HepG2 (cell line): Measurements from ENCODE around the gene PRKCI. TPM values are rescaled to one million over a fixed set of nuclear protein-coding genes. Genes with fewer than 3 reads are reported as not detected.

ENCODE experiments used
- ARID2 ChIP-seq: sonication (generic); formaldehyde crosslinking; IDR thresholded peaks from 2 replicates; pipeline ENCODE4 v1.8.1; 2022; ENCODE audit warnings: mild to moderate bottlenecking, missing genetic modification reagents, borderline replicate concordance
- ATF5 ChIP-seq: sonication (generic); formaldehyde crosslinking; IDR thresholded peaks from 2 replicates; pipeline ENCODE4 v1.4.0; 2020; ENCODE audit warnings: mild to moderate bottlenecking, low read depth, missing genetic modification reagents
- BRCA1 ChIP-seq: sonication (generic); formaldehyde crosslinking; IDR thresholded peaks from 2 replicates; pipeline ENCODE4 v1.4.0; 2020; ENCODE audit warnings: missing genetic modification reagents
- CBFB ChIP-seq: sonication (generic); formaldehyde crosslinking; IDR thresholded peaks from 2 replicates; pipeline ENCODE4 v1.4.0; 2020; ENCODE audit warnings: missing genetic modification reagents
- CREM ChIP-seq, 2 experiments: sonication (generic) in 1 of 2; formaldehyde crosslinking in 1 of 2; IDR thresholded peaks; 2 replicates each; pipeline versions ENCODE4 v1.4.0 to v1.6.1; 2016 to 2020; ENCODE audit warnings: antibody characterized with exemption in 1 of 2, mild to moderate bottlenecking in 1 of 2, missing genetic modification reagents in 1 of 2
- HNF1A ChIP-seq, 2 experiments: sonication (generic) in 1 of 2; formaldehyde crosslinking in 1 of 2; IDR thresholded peaks; 2 replicates each; pipeline versions ENCODE4 v1.4.0 to v1.6.1; 2016 to 2020; ENCODE audit warnings: borderline replicate concordance in 1 of 2, low read depth in 1 of 2, mild to moderate bottlenecking in 1 of 2, missing genetic modification reagents in 1 of 2
- REXO4 ChIP-seq: sonication (generic); formaldehyde crosslinking; IDR thresholded peaks from 2 replicates; pipeline ENCODE4 v1.8.0; 2022; ENCODE audit warnings: missing genetic modification reagents, mild to moderate bottlenecking, borderline replicate concordance
- TMF1 ChIP-seq: sonication (generic); formaldehyde crosslinking; IDR thresholded peaks from 2 replicates; pipeline ENCODE4 v1.8.1; 2022; ENCODE audit warnings: low read depth, missing genetic modification reagents
- TRAFD1 ChIP-seq: sonication (generic); formaldehyde crosslinking; IDR thresholded peaks from 2 replicates; pipeline ENCODE4 v1.5.1; 2020; ENCODE audit warnings: missing genetic modification reagents, mild to moderate bottlenecking, borderline replicate concordance
- ZBTB39 ChIP-seq: sonication (generic); formaldehyde crosslinking; IDR thresholded peaks from 2 replicates; pipeline ENCODE4 v1.5.0; 2020; ENCODE audit warnings: missing genetic modification reagents
- ZC3H4 ChIP-seq: sonication (generic); formaldehyde crosslinking; IDR thresholded peaks from 2 replicates; pipeline ENCODE4 v1.4.0; 2020; ENCODE audit warnings: missing genetic modification reagents, borderline replicate concordance
- ZNF205 ChIP-seq: IDR thresholded peaks from 2 replicates; pipeline ENCODE4 v1.6.1; 2018; ENCODE audit warnings: missing biosample characterization, missing genetic modification reagents
- ZNF253 ChIP-seq: sonication (generic); formaldehyde crosslinking; IDR thresholded peaks from 2 replicates; pipeline ENCODE4 v1.8.0; 2022; ENCODE audit warnings: mild to moderate bottlenecking, missing genetic modification reagents, borderline replicate concordance
- ZNF773 ChIP-seq: sonication (generic); formaldehyde crosslinking; IDR thresholded peaks from 2 replicates; pipeline ENCODE4 v1.4.0; 2020; ENCODE audit warnings: missing genetic modification reagents, borderline replicate concordance
- ZNF800 ChIP-seq: sonication (generic); formaldehyde crosslinking; IDR thresholded peaks from 2 replicates; pipeline ENCODE4 v1.4.0; 2020; ENCODE audit warnings: missing genetic modification reagents
- polyA plus RNA-seq, 8 experiments: library from polyadenylated mRNA; depleted of rRNA in 3 of 8; stranded (reverse) in 7 of 8; unstranded in 1 of 8; fragments of >200 nt; fragmentation: Illumina TruSeq in 4 of 8; extraction: Trizol in 4 of 8; gene quantifications; 2 replicates each; pipeline versions ENCODE4 v1.2.1 to v1.2.3, GENCODE V29; 2011 to 2016; ENCODE audit warnings: low read depth in 4 of 8, missing spikeins in 1 of 8, mixed read lengths in 1 of 8; ENCODE audit not compliant: insufficient read depth in 1 of 8
- total RNA-seq, 5 experiments: library from RNA; depleted of rRNA; stranded (reverse); fragments of >200 nt; fragmentation: Illumina TruSeq; extraction: Trizol; gene quantifications; 2 replicates each; pipeline ENCODE4 v1.2.3, GENCODE V29; 2016; ENCODE audit warnings: low read depth in 1 of 5

Gene PRKCI
- total and polyA plus RNA-seq, 2 of the 13 experiments (the other 11 are each of a cell fraction or from before 2014, with no cell fraction given) = 17.2 to 30.4 TPM

- TF ChIP-seq ZBTB39 = no peak
- no peak for TF ChIP-seq ZNF800 (CRISPR knock-in tag)
- TF ChIP-seq ZNF253 = 0 out of 2 replicates have a peak, but pooled peaks have one; percentile 32
- no peak; the same call in 1 of the 2 replicates for TF ChIP-seq ZNF205 (CRISPR knock-in tag)
- TF ChIP-seq HNF1A (IDR thresholded peaks at IDR 0.05; ENCODE audit: low read depth) = 0 out of 2 replicates have a peak, but pooled peaks have one; percentile 45
- TF ChIP-seq HNF1A (CRISPR knock-in tag; IDR thresholded peaks at IDR 0.05; ENCODE audit: borderline replicate concordance) = peak; percentile 58; the same call in 1 of the 2 replicates
- no peak for TF ChIP-seq BRCA1 (CRISPR knock-in tag)
- TF ChIP-seq ARID2 (CRISPR knock-in tag) = peak; percentile 88; the same call in 1 of the 2 replicates
- TF ChIP-seq CBFB (CRISPR knock-in tag) = peak; percentile 96
- TF ChIP-seq ATF5 (CRISPR knock-in tag) = no peak
- no peak for TF ChIP-seq ZC3H4
- TF ChIP-seq TRAFD1 (CRISPR knock-in tag) = no peak
- peak; percentile 90 for TF ChIP-seq CREM (IDR thresholded peaks at IDR 0.05)
- TF ChIP-seq CREM (CRISPR knock-in tag; IDR thresholded peaks at IDR 0.05) = no peak
- TF ChIP-seq ZNF773 = no peak
- no peak for TF ChIP-seq TMF1
- no peak for TF ChIP-seq REXO4 (CRISPR knock-in tag)
Measured at GRCh38 chr3:170221924-170222646, at the start of gene PRKCI (continued).
